DMS153 treated with DMSO at 0.1 percent for 48 hours (cell line): ENCODE results near the gene DISC1.
"Not testable (repeated sequence)": the region's sequence is repeated elsewhere in the genome, so short reads cannot be mapped to it uniquely, and the experiment has no call there.

Experiments used
- DNase-seq: peaks from one replicate; lab custom pipeline; 2025; ENCODE audit not compliant: unreplicated experiment; lab: John Stamatoyannopoulos, UW

The DISC1 gene

DNA sequence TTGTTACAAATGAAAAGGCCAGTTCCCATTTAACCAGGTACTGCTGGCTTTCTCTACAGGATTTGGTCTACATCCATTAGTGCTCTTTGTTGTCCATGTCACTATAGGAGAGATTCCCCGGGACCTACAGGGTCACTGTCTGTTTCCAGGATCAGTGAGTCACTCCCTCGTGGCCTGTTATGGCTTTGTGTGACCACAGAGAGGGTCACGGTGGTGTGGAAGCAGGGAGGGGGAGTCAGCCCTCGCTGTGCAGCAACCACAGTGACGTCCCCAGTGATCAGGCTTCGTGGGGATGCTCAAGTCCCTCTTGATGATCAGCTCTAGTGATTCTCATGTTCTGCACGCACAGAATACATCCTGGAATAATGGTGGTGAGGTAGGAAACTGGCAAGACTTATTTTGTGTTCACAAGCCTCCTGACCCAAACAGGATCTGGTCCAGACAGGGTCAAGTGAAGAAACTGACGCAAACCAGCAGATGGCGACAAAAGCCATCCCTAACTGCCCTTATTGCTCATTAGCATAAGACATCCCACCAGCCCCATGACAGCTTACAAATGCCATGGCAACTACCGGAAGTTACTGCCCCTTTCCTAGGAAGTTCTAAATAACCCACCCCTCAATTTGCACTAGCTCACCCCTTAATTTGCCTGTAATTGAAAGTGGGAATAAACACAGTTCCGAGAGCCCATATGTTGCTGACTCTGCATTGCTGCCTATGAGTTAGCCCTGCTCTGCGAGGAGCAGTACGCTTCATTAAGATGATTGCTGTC, 98.5 kb downstream of the DISC1 start:
- DNase-seq, result no peak

DNA sequence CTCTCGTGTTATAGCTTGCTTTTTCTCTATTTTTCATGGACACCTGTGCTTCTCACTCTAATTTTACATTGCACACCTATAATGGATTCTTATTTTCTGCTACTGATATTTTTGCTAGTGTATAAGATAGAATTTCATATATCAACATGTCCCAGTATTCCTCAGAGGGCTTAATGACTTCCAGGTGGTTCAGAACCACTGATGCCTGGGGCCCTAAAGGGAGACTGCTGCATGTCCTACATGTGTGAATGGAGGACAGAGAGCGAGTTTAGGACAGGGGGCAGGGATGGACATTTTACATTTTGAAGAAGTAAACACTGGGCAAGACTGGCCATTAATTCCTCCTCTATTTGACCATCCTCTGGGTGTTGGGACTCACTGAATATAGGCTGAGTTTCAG, 100.6 kb downstream of the DISC1 start:
- DNase-seq, result no peak

DNA sequence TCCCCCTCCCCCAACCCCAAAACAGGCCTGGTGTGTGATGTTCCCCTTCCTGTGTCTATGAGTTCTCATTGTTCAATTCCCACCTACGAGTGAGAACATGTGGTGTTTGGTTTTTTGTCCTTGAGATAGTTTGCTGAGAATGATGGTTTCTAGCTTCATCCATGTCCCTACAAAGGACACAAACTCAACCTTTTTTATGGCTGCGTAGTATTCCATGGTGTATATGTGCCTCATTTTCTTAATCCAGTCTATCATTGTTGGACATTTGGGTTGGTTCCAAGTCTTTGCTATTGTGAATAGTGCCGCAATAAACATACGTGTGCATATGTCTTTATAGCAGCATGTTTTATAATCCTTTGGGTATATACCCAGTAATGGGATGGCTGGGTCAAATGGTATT, 102.4 kb downstream of the DISC1 start:
- DNase-seq, result not testable (repeated sequence)

DNA sequence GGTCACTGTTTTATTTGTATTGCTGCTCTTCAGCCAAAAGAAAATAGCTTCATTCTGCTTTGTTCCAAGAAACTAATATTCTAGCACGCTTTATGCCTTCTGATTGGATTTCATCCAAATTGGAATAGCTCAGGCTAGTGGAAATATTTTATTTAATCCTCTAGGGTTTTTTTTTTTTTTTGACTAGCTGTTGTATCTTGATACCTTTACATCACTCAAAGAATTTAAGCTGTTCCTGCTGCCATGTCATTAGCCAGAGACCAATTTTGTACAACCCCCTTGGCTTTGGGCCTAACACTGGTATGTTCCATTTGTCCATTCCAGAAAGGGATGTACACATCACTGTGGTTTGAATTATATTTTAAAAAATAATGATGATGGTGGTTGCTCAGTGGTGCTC, 103.0 kb downstream of the DISC1 start:
- DNase-seq, result no peak

DNA sequence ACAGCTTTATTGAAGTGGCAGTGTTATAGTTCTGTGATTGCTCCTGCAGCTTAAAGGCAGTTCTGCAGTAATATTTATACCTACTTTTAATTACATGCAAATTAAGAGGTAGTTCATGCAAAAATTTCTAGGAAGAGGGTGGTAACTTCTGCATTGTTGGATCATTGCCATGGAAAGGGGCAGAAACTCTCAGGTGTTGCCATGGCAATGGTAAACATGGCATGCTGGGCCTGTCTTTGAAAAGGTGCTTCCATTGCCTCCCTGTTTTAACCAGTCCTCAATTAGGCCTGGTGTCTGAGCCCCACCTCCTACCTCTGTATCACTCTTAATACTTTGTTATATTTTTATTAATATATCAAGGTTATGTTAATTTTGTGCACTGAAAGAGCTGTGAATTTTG, 104.7 kb downstream of the DISC1 start:
- DNase-seq, result no peak

DNA sequence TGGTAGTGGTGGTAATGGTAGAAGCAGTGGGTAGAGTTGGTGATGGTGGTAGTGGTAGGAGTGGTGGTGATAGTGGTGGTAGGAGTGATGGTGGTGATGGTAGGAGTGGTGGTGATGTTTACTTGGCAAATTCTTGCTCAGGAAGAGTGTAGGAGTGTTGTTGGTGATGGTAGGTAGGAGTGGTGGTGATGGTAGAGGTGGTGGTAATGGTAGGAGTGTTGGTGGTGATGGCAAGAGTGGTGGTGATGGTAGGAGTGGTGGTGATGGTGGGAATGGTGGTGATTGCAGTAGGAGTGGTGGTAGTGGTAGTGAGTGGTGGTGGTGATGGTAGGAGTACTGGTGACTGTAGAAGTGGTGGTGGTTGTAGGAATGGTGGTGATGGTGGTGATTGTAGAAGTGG, 106.5 kb downstream of the DISC1 start:
- no peak for DNase-seq

DNA sequence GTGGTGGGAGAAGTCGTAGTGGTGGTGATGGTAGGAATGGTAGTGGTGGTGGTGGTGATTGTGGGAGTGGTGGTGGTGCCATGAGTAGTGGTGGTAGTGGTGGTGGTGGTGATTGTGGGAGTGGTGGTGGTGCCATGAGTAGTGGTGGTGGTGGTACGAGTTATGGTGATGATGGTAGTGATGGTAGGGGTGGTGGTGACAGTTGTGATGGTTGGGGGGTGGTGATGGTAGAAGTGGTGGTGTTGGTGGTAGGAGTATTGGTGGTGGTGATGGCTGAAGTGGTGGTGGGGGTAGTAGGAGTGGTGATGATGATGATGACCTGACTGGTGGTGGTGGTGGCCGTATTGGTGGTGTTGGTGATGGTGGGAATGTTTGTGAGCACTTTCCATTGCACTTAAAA, 107.1 kb downstream of the DISC1 start:
- DNase-seq, result no peak

DNA sequence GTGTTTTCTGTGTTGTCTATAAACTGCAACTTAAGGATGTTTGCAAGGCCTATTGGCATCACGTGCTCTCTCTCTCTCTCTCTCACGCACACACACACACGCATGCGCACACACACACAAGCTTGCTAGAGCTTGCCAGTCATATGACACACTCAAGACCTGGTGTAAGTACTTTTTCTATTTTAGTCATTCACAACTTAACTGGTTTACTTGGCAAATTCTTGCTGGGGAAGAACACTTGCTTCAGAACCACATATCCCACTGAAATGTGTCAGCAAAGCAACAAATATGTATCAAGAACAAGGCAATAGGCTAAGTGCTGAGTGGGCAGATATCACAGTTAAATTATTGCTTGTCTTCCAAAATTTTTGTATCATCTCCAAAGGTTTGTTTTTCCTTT, 107.8 kb downstream of the DISC1 start:
- DNase-seq, result no peak

DNA sequence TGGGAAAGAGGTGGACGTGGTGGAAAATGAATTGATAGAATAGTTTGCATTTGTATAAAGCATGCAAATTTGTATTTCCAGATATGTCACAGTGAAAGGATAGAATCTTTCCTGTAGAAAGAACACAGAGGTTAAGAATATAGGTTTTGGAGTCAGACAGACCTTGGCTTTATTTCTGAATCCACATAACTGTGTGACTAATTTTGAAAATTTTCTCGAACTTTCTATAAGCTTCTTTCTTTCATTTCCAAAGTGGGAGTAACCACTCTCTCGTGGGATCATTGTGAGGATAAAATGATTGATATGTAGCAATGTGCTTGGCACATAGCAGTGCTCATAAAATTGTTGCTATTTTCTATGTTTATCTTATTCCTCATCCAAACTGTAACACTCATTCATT, 108.8 kb downstream of the DISC1 start:
- DNase-seq, result no peak

DNA sequence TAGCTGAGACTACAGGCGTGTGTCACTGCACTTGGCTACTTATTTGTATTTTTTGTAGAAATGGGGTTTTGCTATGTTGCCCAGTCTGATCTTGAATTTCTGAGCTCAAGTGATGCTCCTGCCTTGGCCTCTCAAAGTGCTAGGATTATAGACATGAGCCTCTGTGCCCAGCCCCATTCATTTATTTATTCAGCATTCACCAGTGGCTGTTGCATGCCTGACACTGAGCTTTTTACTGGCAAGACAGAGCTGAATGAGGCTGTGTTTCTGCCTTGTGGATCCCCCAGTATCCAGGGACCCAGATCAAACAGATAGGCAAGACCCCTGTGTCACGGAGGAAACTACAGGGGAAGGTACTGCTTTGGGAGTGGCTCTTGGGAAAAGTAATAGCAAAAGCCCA, 109.4 kb downstream of the DISC1 start:
- DNase-seq, result no peak

DNA sequence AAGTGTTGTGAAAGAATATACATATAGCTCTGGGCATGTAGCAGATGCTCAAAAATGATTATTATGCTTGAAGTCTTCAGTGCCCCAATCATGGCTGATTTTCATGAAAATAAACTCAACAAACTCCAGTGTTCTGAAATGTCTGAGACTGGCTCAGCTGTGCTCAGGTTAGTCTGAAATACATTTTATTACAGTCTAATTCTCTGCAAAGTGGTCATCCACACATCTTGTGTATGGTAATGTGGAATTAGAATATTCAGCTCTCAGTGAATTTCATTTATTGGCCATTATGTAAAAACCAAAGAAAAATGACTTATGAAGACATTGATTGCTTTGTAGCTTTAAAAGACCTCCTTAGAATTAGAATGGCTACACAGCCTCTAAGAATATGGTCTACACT, 109.9 kb downstream of the DISC1 start:
- no peak for DNase-seq

DNA sequence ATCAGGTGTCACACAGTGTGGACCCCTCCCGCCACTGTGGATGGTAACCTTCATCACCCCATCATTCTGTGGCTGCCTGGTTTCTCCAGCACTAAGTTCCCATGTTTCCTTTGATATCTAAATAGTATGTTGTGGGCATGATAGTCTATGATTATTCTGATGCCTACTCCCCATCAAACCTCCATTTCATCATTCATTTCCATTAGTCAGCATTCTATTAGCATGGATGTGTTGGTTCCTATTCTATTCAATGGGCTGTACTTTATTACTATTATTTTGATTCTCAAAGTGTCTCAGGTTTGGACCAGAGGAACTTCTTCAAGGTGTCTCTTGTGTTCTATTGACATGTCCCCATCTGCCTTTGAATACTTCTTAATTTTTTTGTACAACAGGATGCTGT, 112.0 kb downstream of the DISC1 start:
- DNase-seq, result no peak

DNA sequence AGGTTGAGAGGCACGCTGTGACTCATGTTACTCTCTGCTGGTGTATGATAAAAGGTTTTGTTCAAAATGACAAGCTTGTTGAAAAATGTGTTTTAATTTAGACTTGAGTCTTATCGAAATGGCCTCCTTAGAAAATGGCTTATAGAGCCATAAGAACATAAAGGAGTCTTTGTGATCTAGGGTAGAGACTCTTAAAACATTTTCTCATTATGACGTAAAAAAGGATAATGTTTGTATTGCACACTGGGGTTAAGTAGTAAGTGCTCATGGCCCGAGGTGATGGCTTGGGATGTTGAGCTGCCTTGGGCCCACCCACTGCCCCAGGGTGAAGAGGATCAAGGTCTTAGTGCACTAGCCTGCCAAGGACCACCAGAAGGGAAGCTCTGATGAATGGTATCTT, 117.4 kb downstream of the DISC1 start:
- DNase-seq, result no peak

DNA sequence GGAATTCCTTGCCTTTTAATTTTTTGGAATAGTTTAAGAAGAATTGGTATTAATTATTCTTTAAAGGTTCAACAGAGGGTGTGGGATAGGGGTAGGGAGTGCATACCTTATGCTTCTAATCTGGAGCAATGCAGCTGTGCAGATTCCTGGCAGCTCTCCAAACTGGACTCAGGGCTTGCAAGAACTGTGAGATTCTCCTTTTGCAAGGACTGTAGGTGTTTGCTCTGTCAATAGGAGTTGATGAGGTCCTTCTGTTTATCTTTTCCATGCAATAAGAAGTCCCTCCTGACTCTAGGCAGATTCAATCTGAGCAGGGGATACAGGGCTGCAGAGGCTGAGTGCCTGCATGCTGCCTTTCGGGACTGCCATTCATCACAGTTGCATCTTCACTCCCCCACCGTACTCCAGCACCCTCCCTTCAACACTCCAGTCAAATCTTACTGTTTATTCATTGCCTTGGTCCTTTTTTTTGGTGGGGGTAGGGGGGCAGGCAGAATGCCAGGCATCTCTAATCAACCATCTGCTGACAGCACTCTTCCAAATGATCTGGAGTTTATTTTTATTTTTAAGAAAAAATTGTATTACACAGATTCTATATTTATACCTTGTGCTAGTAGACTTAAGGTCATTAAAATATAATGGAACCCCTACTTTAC, 122.3 kb downstream of the DISC1 start:
- DNase-seq, result no peak

DNA sequence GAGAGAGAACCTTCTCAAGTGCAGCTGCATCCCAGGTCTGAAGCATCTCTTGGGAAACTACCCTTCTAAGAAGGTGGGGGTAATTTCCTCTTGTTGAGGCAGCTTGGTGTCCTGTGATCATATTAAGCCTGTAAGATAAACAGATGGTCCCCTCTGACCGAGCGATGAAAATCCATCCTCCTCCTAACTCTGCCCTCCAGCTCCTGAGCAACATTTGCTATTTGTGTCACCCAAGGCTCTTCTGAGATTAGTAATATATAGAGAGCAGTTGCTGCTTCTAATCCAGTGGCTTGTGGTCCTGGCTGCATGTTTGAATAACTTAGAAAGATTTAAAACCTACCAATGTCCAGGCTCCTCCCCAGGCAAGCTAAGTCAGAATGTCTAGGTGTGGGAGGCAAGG, 123.7 kb downstream of the DISC1 start:
- no peak for DNase-seq

DNA sequence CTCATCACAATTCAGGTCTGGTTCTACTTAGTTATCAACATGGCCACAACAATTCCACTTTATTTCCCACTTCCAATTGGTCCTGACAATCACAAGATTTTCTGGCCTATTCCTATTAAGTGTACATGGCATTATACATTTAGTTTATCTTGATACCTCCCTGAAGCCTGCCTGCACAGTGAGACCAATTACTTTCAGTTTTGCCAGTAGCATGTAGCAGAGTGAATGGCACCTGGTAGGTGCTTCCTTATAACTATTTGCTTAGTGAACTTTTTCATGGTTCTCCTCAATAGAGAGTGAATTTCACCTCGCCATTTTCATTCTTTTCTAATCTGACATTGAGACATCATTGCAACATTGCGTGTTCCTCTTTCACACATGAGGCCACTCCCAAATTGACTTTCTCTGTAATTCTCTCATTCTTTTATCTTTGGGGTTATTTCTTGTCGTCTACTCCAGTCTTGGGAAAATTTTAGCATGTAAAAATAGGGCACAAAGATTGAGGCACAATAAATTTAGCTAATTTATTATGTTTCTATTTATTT, 124.3 kb downstream of the DISC1 start:
- no peak for DNase-seq

DNA sequence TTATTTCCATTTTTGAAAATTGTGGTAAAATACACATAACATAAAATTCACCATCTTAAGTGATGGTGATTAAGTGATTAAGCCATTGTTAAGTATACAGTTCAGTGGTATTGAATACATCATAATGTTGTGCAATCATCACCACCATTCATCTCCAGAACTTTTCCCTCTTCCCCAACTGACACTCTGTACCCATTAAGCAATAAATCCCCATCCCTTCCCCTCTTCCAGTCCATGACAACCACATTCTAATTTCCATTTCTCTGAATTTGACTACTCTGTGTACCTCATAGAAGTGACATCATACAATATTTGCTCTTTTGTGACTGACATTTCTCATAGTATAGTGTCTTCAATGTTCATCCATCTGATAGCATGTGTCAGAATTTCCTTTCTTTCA, 124.8 kb downstream of the DISC1 start:
- no peak for DNase-seq

DNA sequence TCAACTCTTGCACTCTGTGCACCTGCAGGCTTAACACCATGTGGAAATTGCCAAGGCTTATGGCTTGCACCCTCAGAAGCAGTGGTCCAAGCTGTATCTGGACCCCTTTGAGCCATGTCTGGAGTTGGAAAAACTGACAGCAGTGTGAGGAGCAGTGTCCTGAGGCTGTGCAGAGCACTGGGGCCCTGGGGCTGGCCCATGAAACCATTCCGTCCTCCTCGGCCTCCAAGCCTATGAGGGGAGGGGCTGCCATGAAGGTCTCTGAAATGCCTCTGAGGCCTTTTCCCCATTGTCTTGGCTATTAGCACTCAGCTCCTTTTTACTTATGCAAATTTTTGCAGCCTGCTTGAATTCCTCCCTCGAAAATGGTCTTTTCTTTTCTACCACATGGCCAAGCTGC, 126.7 kb downstream of the DISC1 start:
- DNase-seq, result no peak

DNA sequence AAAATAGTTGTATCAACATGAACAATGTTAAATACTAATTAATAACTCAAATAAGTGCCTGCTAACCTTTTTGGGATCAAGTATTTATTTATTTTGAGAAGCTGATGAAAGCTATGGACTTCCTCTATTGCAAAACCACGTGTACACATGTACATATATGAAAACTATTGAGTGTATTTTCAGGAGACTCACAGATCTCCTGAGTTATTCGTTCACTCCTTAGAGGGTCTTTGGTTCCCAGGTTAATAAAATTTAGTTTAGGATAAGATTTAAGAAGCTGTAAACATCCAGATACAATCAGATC, 130.5 kb downstream of the DISC1 start:
- no peak for DNase-seq

DNA sequence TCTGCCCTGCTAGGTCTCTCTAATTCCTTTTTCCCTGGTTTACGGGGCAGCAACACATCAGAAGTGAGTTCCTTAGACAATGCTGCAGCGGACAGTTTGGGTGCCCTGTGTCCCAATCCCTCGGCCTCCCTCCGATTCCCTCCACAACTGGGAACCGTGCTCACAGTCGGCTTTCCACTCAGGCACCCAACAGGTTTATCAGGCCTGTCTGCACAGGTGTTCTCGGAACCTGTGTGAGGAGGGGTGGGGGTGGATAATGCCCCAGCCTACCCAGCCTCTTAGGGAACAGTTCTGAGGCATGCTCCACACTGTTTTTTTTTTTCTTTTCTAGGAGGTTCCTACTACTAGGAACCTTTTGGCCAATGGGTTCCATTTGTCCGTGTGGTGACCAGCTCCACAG, 131.2 kb downstream of the DISC1 start:
- no peak for DNase-seq

DNA sequence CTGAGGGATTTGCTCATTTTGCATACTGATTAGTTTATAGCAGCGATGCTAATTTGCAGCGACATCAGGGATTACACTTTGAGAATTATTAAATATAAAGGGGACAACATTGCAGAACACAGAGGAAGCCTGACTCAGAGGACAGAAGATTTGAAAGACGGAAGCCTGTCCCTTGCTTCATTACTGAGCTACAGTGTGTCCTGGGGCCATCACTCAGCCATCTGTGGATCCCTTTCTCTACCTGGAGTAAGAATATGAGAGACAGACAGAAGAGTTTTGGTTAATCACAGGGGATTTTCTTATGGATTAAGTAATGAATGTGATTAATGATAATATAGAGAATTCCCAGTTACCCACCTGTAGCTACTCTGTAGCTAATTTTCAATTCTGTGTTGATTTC, 134.7 kb downstream of the DISC1 start:
- DNase-seq, result no peak

DNA sequence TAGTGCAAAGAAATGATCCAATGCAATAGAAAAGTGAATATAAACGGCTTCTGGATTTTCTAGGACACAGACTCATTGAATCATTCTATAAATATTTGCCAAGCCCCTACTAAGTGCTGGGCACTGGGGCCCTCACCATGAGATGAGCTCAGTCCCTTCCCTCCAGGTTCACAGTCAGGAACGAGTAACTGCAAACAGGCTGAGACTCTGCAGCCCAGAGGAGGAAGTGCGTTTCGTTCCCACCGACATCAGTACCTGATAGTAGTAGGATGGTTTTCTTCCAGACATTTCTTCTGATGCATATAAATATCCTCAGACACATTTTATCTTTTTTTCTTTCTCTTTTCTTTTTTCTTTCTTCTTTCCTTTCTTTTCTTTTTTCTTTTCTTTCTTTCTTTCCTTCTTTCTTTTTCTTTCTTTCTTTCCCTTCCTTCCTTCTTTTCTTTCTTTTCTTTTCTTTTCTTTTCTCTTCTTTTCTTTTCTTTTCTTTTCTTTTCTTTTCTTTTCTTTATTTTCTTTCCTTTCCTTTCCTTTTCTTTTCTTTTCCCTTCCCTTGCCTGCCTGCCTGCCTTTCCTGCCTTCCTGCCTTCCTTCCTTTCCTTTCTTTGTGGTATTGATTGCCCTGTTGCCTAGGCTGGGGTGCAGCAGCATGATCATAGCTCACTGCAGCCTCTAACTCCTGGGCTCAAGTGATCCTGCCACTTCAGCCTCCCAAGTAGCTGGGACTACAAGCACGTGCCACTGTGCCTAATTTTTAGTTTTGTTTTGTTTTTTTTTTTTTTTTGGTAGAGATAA, 135.4 kb downstream of the DISC1 start:
- no peak for DNase-seq
